K562 (cell line): ENCODE measurements around the gene MZB1. TPM values are rescaled to one million over a fixed set of nuclear protein-coding genes. Genes with fewer than 3 reads are reported as not detected.
A peak's percentile ranks its signal among the peaks of the same experiment; 100 is the strongest.

Experiments used
- CTCF ChIP-seq, 3 experiments: IDR thresholded peaks in 2 of 3; conservative IDR thresholded peaks in 1 of 3; 2 replicates each; pipeline ENCODE4 v1.5.1; 2011 to 2012; ENCODE audit warnings: low read length in 3 of 3, mild to moderate bottlenecking in 3 of 3, control low read depth in 2 of 3, improper control_type of control experiment in 1 of 3, inconsistent platforms in 1 of 3, low read depth in 1 of 3, mixed read lengths in 1 of 3, moderate library complexity in 1 of 3; ENCODE audit not compliant: insufficient read depth in 2 of 3
- RAD21 ChIP-seq, 2 experiments: fragments of 250-450 bp in 1 of 2; fragments of 450-650 bp in 1 of 2; sonication (Bioruptor Pico) in 1 of 2; formaldehyde crosslinking in 1 of 2; IDR thresholded peaks in 1 of 2; conservative IDR thresholded peaks in 1 of 2; 2 replicates each; pipeline versions ENCODE4 v1.4.0 to v1.8.0; 2020 to 2022; ENCODE audit warnings: mild to moderate bottlenecking in 2 of 2, moderate library complexity in 1 of 2
- RBM15 ChIP-seq: fragments of 200-400 bp; formaldehyde crosslinking; IDR thresholded peaks from 2 replicates; pipeline ENCODE4 v1.6.1; 2018; ENCODE audit warnings: mild to moderate bottlenecking, low read length, moderate library complexity; ENCODE audit not compliant: insufficient read depth
- SFPQ ChIP-seq: fragments of 200-400 bp; formaldehyde crosslinking; IDR thresholded peaks from 2 replicates; pipeline ENCODE4 v1.6.1; 2017; ENCODE audit warnings: mild to moderate bottlenecking, low read depth, low read length, moderate library complexity
- SMC3 ChIP-seq: conservative IDR thresholded peaks from 2 replicates; pipeline ENCODE4 v1.6.1; 2011; ENCODE audit warnings: low read depth, low read length, improper control_type of control experiment; ENCODE audit not compliant: insufficient read depth
- ZBTB43 ChIP-seq: sonication (generic); formaldehyde crosslinking; IDR thresholded peaks from 2 replicates; pipeline ENCODE4 v1.8.0; 2023; ENCODE audit warnings: mild to moderate bottlenecking, missing genetic modification reagents
- ZNF324 ChIP-seq: fragments of 250-450 bp; sonication (Bioruptor Pico); IDR thresholded peaks from 2 replicates; pipeline ENCODE4 v1.4.0; 2020; ENCODE audit warnings: mild to moderate bottlenecking
- ZNF347 ChIP-seq: fragments of 450-650 bp; formaldehyde crosslinking; IDR thresholded peaks from 2 replicates; pipeline ENCODE4 v1.4.0; 2020; ENCODE audit warnings: low read depth, mild to moderate bottlenecking, moderate library complexity
- ZNF445 ChIP-seq: fragments of 250-450 bp; sonication (Bioruptor Pico); IDR thresholded peaks from 2 replicates; pipeline ENCODE4 v1.4.0; 2020; ENCODE audit warnings: low read depth, mild to moderate bottlenecking, moderate library complexity
- ZNF696 ChIP-seq: fragments of 250-450 bp; sonication (Bioruptor Pico); conservative IDR thresholded peaks from 2 replicates; pipeline ENCODE4 v1.4.0; 2020; ENCODE audit warnings: mild to moderate bottlenecking, moderate library complexity
- polyA plus RNA-seq, 8 experiments: library from polyadenylated mRNA; depleted of rRNA in 4 of 8; stranded (reverse) in 5 of 8; unstranded in 3 of 8; fragments of >200 nt; fragmentation: Nextera tagmentation in 2 of 8; fragmentation: Illumina TruSeq in 1 of 8; extraction: Ambion mirVana in 2 of 8; extraction: Trizol in 1 of 8; gene quantifications; 2 replicates each; pipeline versions ENCODE4 v1.2.1 to v1.2.3, GENCODE V29; 2011 to 2014; ENCODE audit warnings: inconsistent platforms in 1 of 8, missing spikeins in 1 of 8
- total RNA-seq, 7 experiments: library from RNA; depleted of rRNA in 6 of 7; stranded (reverse); fragments of >200 nt in 6 of 7; fragmentation: Illumina TruSeq in 2 of 7; extraction: Trizol in 2 of 7; gene quantifications; 2 replicates each; pipeline versions ENCODE4 v1.2.1 to v1.2.3, GENCODE V29; 2011 to 2021; ENCODE audit warnings: low replicate concordance in 1 of 7
- TF ChIP-seq, protein P1 (sequence below): sonication (generic); formaldehyde crosslinking; IDR thresholded peaks from 2 replicates; pipeline ENCODE4 v1.8.0; 2022; ENCODE audit warnings: missing genetic modification reagents, mild to moderate bottlenecking, moderate library complexity, borderline replicate concordance

Gene MZB1
- total and polyA plus RNA-seq, 9 of the 15 experiments (the other 6 are each of a cell fraction or from before 2014, with no cell fraction given): 0.13 to 0.31 TPM; not detected in 7

GRCh38 chr5:139402561-139403158 is 12.9 kb upstream of the MZB1 start (continued):
- TF ChIP-seq ZBTB43 (CRISPR knock-in tag): no peak
- peak in 1 of 2 experiments; percentile 31; a peak in 2 of 4 replicates for TF ChIP-seq RAD21 (CRISPR knock-in tag; conservative IDR thresholded peaks at IDR 0.05 in 1 of 2, IDR thresholded peaks at IDR 0.05 in 1 of 2)
- TF ChIP-seq SMC3: 0 out of 2 replicates have a peak, but pooled peaks have one; percentile 34
- TF ChIP-seq ZNF347 (CRISPR knock-in tag): no peak
- TF ChIP-seq CTCF (IDR thresholded peaks at IDR 0.05 in 2 of 3, conservative IDR thresholded peaks at IDR 0.05 in 1 of 3; ENCODE audit: insufficient read depth in 2 of 3, low read depth in 1 of 3, low read length in 3 of 3): peak; percentile 62 to 76 (median 67)
- TF ChIP-seq RBM15: no peak
- TF ChIP-seq ZNF324 (CRISPR knock-in tag): no peak
- TF ChIP-seq, protein P1, sequence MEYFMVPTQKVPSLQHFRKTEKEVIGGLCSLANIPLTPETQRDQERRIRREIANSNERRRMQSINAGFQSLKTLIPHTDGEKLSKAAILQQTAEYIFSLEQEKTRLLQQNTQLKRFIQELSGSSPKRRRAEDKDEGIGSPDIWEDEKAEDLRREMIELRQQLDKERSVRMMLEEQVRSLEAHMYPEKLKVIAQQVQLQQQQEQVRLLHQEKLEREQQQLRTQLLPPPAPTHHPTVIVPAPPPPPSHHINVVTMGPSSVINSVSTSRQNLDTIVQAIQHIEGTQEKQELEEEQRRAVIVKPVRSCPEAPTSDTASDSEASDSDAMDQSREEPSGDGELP (CRISPR knock-in tag): peak; percentile 17; the same call in 1 of the 2 replicates
- no peak for TF ChIP-seq ZNF696 (CRISPR knock-in tag)
- TF ChIP-seq SFPQ: no peak
- TF ChIP-seq ZNF445 (CRISPR knock-in tag): no peak
